Natural killer cell (primary cell): ENCODE measurements around the gene SEPTIN11. TPM values are rescaled to one million over a fixed set of nuclear protein-coding genes. Genes with fewer than 3 reads are reported as not detected.
"Not testable (repeated sequence)": the region's sequence is repeated elsewhere in the genome, so short reads cannot be mapped to it uniquely, and the experiment has no call there.

ENCODE experiments used
- ATAC-seq, 3 donors: fragments of 150-1000 bp in 2 of 3; fragments of 200-7000 bp in 1 of 3; cut with Tn5 transposase; 1 replicate in 1 of 3; 2 replicates in 2 of 3; pipeline ENCODE4 v1.10.0; 2021; ENCODE audit warnings: mild to moderate bottlenecking in 2 of 3, moderate library complexity in 2 of 3
- DNase-seq, 2 donors: peaks; one replicate each; pipeline versions ENCODE4 v3.0.0 to v3.0.0-alpha.2; 2013 to 2021; ENCODE audit warnings: mixed read lengths in 1 of 2
- H3K27ac ChIP-seq: one replicate; pipeline ENCODE4 v1.5.1; 2013; ENCODE audit warnings: mild to moderate bottlenecking, low read length
- H3K27me3 ChIP-seq: one replicate; pipeline ENCODE4 v1.6.1; 2013; ENCODE audit warnings: low read length; ENCODE audit not compliant: control insufficient read depth, insufficient read depth
- H3K36me3 ChIP-seq: one replicate; pipeline ENCODE4 v1.6.1; 2013; ENCODE audit warnings: low read length; ENCODE audit not compliant: control insufficient read depth, insufficient read depth
- H3K4me1 ChIP-seq: one replicate; pipeline ENCODE4 v1.6.1; 2013; ENCODE audit warnings: low read length; ENCODE audit not compliant: control insufficient read depth, insufficient read depth
- H3K4me3 ChIP-seq: one replicate; pipeline ENCODE4 v1.5.1; 2013; ENCODE audit warnings: low read length
- H3K9me3 ChIP-seq: one replicate; pipeline ENCODE4 v1.6.1; 2013; ENCODE audit warnings: low read length; ENCODE audit not compliant: control insufficient read depth, insufficient read depth
- H3K27ac Mint-ChIP-seq, 2 donors: one replicate each; pipeline ENCODE4 v1.8.0; 2022; ENCODE audit warnings: mild to moderate bottlenecking in 2 of 2, mixed read lengths in 2 of 2, moderate library complexity in 1 of 2
- H3K27me3 Mint-ChIP-seq, 2 donors: one replicate each; pipeline ENCODE4 v1.8.0; 2022; ENCODE audit warnings: low read depth in 2 of 2, mixed read lengths in 2 of 2
- H3K36me3 Mint-ChIP-seq: one replicate; pipeline ENCODE4 v1.8.0; 2022; ENCODE audit warnings: mixed read lengths
- H3K4me1 Mint-ChIP-seq, 2 donors: one replicate each; pipeline ENCODE4 v1.8.0; 2022; ENCODE audit warnings: mixed read lengths in 2 of 2
- H3K4me3 Mint-ChIP-seq: one replicate; pipeline ENCODE4 v1.8.0; 2022; ENCODE audit warnings: mild to moderate bottlenecking, moderate library complexity, mixed read lengths
- H3K9me3 Mint-ChIP-seq, 2 donors: one replicate each; pipeline ENCODE4 v1.8.0; 2022; ENCODE audit warnings: mixed read lengths in 2 of 2
- CTCF ChIP-seq: fragments of 200-600 bp; IDR thresholded peaks from one replicate; pipeline ENCODE4 v1.8.0; 2022; ENCODE audit warnings: antibody characterized with exemption
- WGBS: methylation state at CpG from one replicate; pipeline ENCODE4 v1.1.7; 2013; ENCODE audit warnings: missing lambda C conversion rate; ENCODE audit not compliant: insufficient coverage; 5-methylcytosine and 5-hydroxymethylcytosine counted together
- intact Hi-C: fragments of 100-400 bp; cut with micrococcal nuclease; formaldehyde crosslinking; loops from one replicate; pipeline ENCODE4 v1.14.2; 2022
- total RNA-seq, 4 donors: library from RNA; stranded (reverse); fragments of 120-200 nt in 1 of 4; gene quantifications; one replicate each; pipeline versions ENCODE4 v1.2.3 to v1.2.4, GENCODE V29; 2013 to 2022

Gene SEPTIN11
- total RNA-seq, 3 donors from 2014 or later (not counting 1 experiment from before 2014, with no cell fraction given): 38.6 to 52.8 (median 46.2) TPM

- Mint-ChIP-seq H3K9me3 (peaks cover 2 to 3% of the 10 kb centered on the region in 2 donors), H3K27me3 (no peaks in the 10 kb centered on the region), H3K4me3 (no peak overlapping the region), H3K4me1 (peaks cover 25 to 28% of the 10 kb centered on the region in 2 donors), H3K27ac (no peak overlapping the region), H3K36me3 (peaks cover 11% of the 10 kb centered on the region)
- intact Hi-C loops: no loop called here
- Histone ChIP-seq H3K27me3 (no peaks in the 10 kb centered on the region), H3K4me1 (no peaks in the 10 kb centered on the region), H3K4me3 (no peak overlapping the region), H3K9me3 (no peaks in the 10 kb centered on the region), H3K36me3 (no peaks in the 10 kb centered on the region), H3K27ac (no peak overlapping the region)
- no peak for TF ChIP-seq CTCF
- DNase-seq (no peak), ATAC-seq (no peak)
- WGBS: 54% methylated on average over 3 of the region's 4 CpGs
Measured at GRCh38 chr4:76960014-76960413, 10.5 kb downstream of the SEPTIN11 start.

GRCh38 chr4:76962406-76963130 is 13.0 kb downstream of the SEPTIN11 start:
- no peaks in the 10 kb centered on the region for H3K27me3 Mint-ChIP-seq
- Histone ChIP-seq H3K9me3 (no peaks in the 10 kb centered on the region), H3K4me1 (no peaks in the 10 kb centered on the region), H3K27me3 (no peaks in the 10 kb centered on the region), H3K27ac (no peak overlapping the region), H3K36me3 (no peaks in the 10 kb centered on the region), H3K4me3 (no peak overlapping the region)
- no peak for ATAC-seq
- peaks cover 11% of the 10 kb centered on the region for H3K36me3 Mint-ChIP-seq
- no peak overlapping the region for H3K27ac Mint-ChIP-seq
- peaks cover 2 to 3% of the 10 kb centered on the region in 2 donors for H3K9me3 Mint-ChIP-seq
- 63% methylated on average over 1 of the region's 5 CpGs for WGBS
- no peak for TF ChIP-seq CTCF
- intact Hi-C loops: no loop called here
- no peak overlapping the region for H3K4me3 Mint-ChIP-seq
- H3K4me1 Mint-ChIP-seq: peaks cover 23 to 27% of the 10 kb centered on the region in 2 donors
- no peak for DNase-seq

- Mint-ChIP-seq H3K9me3 (peaks cover 2 to 3% of the 10 kb centered on the region in 2 donors), H3K27ac (no peak overlapping the region), H3K27me3 (no peaks in the 10 kb centered on the region), H3K36me3 (peaks cover 11% of the 10 kb centered on the region), H3K4me1 (peaks cover 19 to 27% of the 10 kb centered on the region in 2 donors), H3K4me3 (no peak overlapping the region)
- TF ChIP-seq CTCF: no peak
- no peaks in the 10 kb centered on the region for H3K36me3 ChIP-seq
- DNase-seq: no peak
- no peak overlapping the region for H3K27ac ChIP-seq
- no peaks in the 10 kb centered on the region for H3K27me3 ChIP-seq
- intact Hi-C loops: no loop called here
- H3K9me3 ChIP-seq: no peaks in the 10 kb centered on the region
- no peaks in the 10 kb centered on the region for H3K4me1 ChIP-seq
- no peak overlapping the region for H3K4me3 ChIP-seq
- no peak for ATAC-seq
- 97% methylated on average over 4 of the region's 4 CpGs for WGBS
Measured at GRCh38 chr4:76963131-76963750, 13.7 kb downstream of the SEPTIN11 start.

- Mint-ChIP-seq H3K36me3 (peaks cover 11% of the 10 kb centered on the region), H3K4me1 (peaks cover 18 to 27% of the 10 kb centered on the region in 2 donors)
- H3K4me1 ChIP-seq, H3K4me3 ChIP-seq, H3K27me3 Mint-ChIP-seq, DNase-seq, H3K36me3 ChIP-seq, H3K27me3 ChIP-seq, H3K9me3 Mint-ChIP-seq, ATAC-seq, H3K27ac Mint-ChIP-seq, H3K4me3 Mint-ChIP-seq, H3K9me3 ChIP-seq, intact Hi-C loops, H3K27ac ChIP-seq: not testable (repeated sequence)
- WGBS: 100% methylated on average over 1 of the region's 1 CpG
Measured at GRCh38 chr4:76963927-76964326, 14.4 kb downstream of the SEPTIN11 start.
